Measurements from ENCODE around the gene DRD2.

Gene DRD2

DNA sequence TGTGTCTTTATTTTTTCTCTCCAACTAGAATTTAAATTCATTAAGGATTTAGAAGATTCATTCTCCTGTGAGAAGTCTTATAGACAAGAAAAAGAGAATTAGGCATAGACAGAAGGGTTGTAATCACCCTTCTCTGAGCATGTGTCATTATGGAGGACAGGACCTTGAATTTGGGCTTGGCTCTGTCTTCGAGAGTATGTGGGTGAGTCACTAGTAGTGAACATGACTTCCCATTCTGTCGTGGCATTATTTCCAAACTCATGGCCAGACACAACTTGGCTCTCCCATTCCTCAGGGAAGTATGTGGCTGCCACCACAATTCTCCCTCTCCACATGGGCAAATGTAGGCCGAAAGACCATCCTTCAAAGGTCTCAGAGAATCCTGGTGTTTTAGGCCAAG lies 101.9 kb downstream of the DRD2 start:
- TF ChIP-seq ZNF544 (tag by site-specific recombination; IDR thresholded peaks at IDR 0.05) (no peak), ZNF366 (tag by site-specific recombination; conservative IDR thresholded peaks at IDR 0.05) (no peak), ZNF654 (tag by site-specific recombination; IDR thresholded peaks at IDR 0.05; ENCODE audit: low read depth) (no peak), ZNF214 (tag by site-specific recombination; IDR thresholded peaks at IDR 0.05; ENCODE audit: borderline replicate concordance) (no peak)
- ChIA-PET CTCF (interaction anchor here (0.7 kb wide), 1 partner anchor 157 kb away, joined by 6 read pairs; no protein-coding TSS in a partner anchor), POLR2A (no interaction called here)
- Histone ChIP-seq H3K4me1 (ENCODE audit: control insufficient read depth, insufficient read depth, low read length) (no peaks in the 10 kb centered on the region), H3K36me3 (ENCODE audit: control insufficient read depth in 2 of 2, insufficient read depth in 1 of 2, low read length in 2 of 2) (peaks cover 0 to 3% of the 10 kb centered on the region in 2 experiments; a peak in 1 of 3 replicates), H3K27ac (ENCODE audit: extremely low read depth, low read depth, low read length) (no peak overlapping the region), H3K4me3 (ENCODE audit: low read depth, low read length) (no peak overlapping the region), H3K9me3 (ENCODE audit: control insufficient read depth, insufficient read depth, low read depth, low read length) (no peaks in the 10 kb centered on the region)

DNA sequence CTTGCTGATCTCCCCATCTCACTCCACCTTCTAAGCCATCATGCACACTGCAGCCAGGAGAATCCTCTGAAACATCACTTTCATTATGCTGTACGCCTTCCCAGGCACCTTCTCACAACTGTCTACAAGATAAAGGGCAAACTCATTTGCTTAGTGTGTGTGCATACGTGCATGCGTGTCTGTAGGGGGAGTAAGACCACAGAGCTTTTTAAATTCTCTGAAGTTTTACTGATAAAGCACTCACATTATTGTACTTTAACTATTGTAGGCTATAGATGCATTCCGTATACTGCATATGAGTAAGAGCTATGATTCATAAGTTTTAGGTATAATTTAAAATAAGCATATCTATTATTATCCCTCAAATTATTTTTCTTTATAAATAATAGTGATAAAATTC lies 102.9 kb downstream of the DRD2 start:
- Histone ChIP-seq H3K4me3 (ENCODE audit: low read depth, low read length) (no peak overlapping the region), H3K36me3 (ENCODE audit: control insufficient read depth in 2 of 2, insufficient read depth in 1 of 2, low read length in 2 of 2) (peaks cover 0 to 8% of the 10 kb centered on the region in 2 experiments; a peak in 1 of 3 replicates), H3K9me3 (ENCODE audit: control insufficient read depth, insufficient read depth, low read depth, low read length) (no peaks in the 10 kb centered on the region), H3K4me1 (ENCODE audit: control insufficient read depth, insufficient read depth, low read length) (no peaks in the 10 kb centered on the region), H3K27ac (ENCODE audit: extremely low read depth, low read depth, low read length) (no peak overlapping the region)
- POLR2A ChIA-PET, result no interaction called here
- TF ChIP-seq HOXC10 (CRISPR knock-in tag; IDR thresholded peaks at IDR 0.05), result no peak
- CTCF ChIA-PET, result interaction anchor here (0.6 to 0.7 kb wide), 2 partner anchors 60 to 158 kb away, joined by 3 to 6 read pairs; no protein-coding TSS in a partner anchor

DNA sequence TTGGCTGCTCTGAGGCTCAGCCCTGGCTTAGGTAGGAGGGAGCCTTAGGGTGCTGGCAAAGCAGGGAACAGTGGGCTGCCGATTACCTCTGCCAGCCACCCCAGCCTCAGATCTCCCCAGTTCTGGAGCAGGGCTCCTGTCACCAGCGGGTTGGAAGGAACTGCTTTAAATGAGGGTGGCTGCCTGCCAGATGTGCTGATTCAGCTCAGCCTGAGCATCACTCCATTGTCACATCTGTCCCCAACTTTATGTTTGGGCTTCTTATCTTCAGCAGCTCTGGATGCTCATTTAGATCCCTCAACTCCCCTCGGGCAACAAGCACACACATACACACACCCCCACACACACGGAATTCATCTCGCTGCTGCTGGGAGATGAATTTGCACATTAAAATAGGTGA lies 104.6 kb downstream of the DRD2 start:
- Histone ChIP-seq H3K4me3 (ENCODE audit: low read depth, low read length) (no peak overlapping the region), H3K4me1 (ENCODE audit: control insufficient read depth, insufficient read depth, low read length) (no peaks in the 10 kb centered on the region), H3K9me3 (ENCODE audit: control insufficient read depth, insufficient read depth, low read depth, low read length) (no peaks in the 10 kb centered on the region), H3K27ac (ENCODE audit: extremely low read depth, low read depth, low read length) (no peak overlapping the region), H3K36me3 (ENCODE audit: control insufficient read depth in 2 of 2, insufficient read depth in 1 of 2, low read length in 2 of 2) (peaks cover 0 to 17% of the 10 kb centered on the region in 2 experiments; a peak in 1 of 3 replicates)
- ChIA-PET CTCF (interaction anchor here (0.8 kb wide), 1 partner anchor 25 kb away, joined by 5 read pairs; no protein-coding TSS in a partner anchor), POLR2A (no interaction called here)
- TF ChIP-seq SALL2 (tag by site-specific recombination; IDR thresholded peaks at IDR 0.05; ENCODE audit: borderline replicate concordance), result no peak
- TF ChIP-seq SCRT2 (tag by site-specific recombination; IDR thresholded peaks at IDR 0.05), result no peak
- TF ChIP-seq ZNF426 (tag by site-specific recombination; IDR thresholded peaks at IDR 0.05), result no peak
- TF ChIP-seq ZNF624 (tag by site-specific recombination; IDR thresholded peaks at IDR 0.05), result no peak
- TF ChIP-seq, protein P1, sequence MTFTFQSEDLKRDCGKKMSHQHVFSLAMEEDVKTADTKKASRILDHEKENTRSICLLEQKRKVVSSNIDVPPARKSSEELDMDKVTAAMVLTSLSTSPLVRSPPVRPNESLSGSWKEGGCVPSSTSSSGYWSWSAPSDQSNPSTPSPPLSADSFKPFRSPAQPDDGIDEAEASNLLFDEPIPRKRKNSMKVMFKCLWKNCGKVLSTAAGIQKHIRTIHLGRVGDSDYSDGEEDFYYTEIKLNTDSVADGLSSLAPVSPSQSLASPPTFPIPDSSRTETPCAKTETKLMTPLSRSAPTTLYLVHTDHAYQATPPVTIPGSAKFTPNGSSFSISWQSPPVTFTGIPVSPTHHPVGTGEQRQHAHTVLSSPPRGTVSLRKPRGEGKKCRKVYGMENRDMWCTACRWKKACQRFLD (tag by site-specific recombination; IDR thresholded peaks at IDR 0.05), result no peak
- TF ChIP-seq MZF1 (tag by site-specific recombination; IDR thresholded peaks at IDR 0.05; ENCODE audit: borderline replicate concordance), result no peak
- TF ChIP-seq, protein P2, sequence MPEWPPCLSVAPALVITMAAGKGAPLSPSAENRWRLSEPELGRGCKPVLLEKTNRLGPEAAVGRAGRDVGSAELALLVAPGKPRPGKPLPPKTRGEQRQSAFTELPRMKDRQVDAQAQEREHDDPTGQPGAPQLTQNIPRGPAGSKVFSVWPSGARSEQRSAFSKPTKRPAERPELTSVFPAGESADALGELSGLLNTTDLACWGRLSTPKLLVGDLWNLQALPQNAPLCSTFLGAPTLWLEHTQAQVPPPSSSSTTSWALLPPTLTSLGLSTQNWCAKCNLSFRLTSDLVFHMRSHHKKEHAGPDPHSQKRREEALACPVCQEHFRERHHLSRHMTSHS (tag by site-specific recombination; IDR thresholded peaks at IDR 0.05), result no peak
- TF ChIP-seq ZNF843 (tag by site-specific recombination; IDR thresholded peaks at IDR 0.05), result no peak
- no peak for TF ChIP-seq ZNF585B (tag by site-specific recombination; IDR thresholded peaks at IDR 0.05)
- TF ChIP-seq, protein P3, sequence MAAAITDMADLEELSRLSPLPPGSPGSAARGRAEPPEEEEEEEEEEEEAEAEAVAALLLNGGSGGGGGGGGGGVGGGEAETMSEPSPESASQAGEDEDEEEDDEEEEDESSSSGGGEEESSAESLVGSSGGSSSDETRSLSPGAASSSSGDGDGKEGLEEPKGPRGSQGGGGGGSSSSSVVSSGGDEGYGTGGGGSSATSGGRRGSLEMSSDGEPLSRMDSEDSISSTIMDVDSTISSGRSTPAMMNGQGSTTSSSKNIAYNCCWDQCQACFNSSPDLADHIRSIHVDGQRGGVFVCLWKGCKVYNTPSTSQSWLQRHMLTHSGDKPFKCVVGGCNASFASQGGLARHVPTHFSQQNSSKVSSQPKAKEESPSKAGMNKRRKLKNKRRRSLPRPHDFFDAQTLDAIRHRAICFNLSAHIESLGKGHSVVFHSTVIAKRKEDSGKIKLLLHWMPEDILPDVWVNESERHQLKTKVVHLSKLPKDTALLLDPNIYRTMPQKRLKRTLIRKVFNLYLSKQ (tag by site-specific recombination; IDR thresholded peaks at IDR 0.05; ENCODE audit: borderline replicate concordance), result no peak
- no peak for TF ChIP-seq ZNF366 (tag by site-specific recombination; conservative IDR thresholded peaks at IDR 0.05)
- TF ChIP-seq, protein P4, sequence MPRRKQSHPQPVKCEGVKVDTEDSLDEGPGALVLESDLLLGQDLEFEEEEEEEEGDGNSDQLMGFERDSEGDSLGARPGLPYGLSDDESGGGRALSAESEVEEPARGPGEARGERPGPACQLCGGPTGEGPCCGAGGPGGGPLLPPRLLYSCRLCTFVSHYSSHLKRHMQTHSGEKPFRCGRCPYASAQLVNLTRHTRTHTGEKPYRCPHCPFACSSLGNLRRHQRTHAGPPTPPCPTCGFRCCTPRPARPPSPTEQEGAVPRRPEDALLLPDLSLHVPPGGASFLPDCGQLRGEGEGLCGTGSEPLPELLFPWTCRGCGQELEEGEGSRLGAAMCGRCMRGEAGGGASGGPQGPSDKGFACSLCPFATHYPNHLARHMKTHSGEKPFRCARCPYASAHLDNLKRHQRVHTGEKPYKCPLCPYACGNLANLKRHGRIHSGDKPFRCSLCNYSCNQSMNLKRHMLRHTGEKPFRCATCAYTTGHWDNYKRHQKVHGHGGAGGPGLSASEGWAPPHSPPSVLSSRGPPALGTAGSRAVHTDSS (tag by site-specific recombination; IDR thresholded peaks at IDR 0.05), result no peak
- TF ChIP-seq GLIS2 (tag by site-specific recombination; IDR thresholded peaks at IDR 0.05), result no peak
- TF ChIP-seq TCF7L2 (IDR thresholded peaks at IDR 0.05; ENCODE audit: borderline replicate concordance, low read depth, low read length), result no peak
- TF ChIP-seq ZNF146 (tag by site-specific recombination; IDR thresholded peaks at IDR 0.05), result no peak
- TF ChIP-seq, protein P5, sequence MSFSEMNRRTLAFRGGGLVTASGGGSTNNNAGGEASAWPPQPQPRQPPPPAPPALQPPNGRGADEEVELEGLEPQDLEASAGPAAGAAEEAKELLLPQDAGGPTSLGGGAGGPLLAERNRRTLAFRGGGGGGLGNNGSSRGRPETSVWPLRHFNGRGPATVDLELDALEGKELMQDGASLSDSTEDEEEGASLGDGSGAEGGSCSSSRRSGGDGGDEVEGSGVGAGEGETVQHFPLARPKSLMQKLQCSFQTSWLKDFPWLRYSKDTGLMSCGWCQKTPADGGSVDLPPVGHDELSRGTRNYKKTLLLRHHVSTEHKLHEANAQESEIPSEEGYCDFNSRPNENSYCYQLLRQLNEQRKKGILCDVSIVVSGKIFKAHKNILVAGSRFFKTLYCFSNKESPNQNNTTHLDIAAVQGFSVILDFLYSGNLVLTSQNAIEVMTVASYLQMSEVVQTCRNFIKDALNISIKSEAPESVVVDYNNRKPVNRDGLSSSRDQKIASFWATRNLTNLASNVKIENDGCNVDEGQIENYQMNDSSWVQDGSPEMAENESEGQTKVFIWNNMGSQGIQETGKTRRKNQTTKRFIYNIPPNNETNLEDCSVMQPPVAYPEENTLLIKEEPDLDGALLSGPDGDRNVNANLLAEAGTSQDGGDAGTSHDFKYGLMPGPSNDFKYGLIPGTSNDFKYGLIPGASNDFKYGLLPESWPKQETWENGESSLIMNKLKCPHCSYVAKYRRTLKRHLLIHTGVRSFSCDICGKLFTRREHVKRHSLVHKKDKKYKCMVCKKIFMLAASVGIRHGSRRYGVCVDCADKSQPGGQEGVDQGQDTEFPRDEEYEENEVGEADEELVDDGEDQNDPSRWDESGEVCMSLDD (tag by site-specific recombination; IDR thresholded peaks at IDR 0.05), result no peak
- TF ChIP-seq ZNF16 (tag by site-specific recombination; IDR thresholded peaks at IDR 0.05; ENCODE audit: low read depth), result no peak
- TF ChIP-seq ZBTB20 (tag by site-specific recombination; IDR thresholded peaks at IDR 0.05), result no peak
- no peak for TF ChIP-seq ZFHX2 (tag by site-specific recombination; conservative IDR thresholded peaks at IDR 0.05)

Data from HEK293 (cell line).